Gastrocnemius medialis (tissue), 4 donors: Measurements from ENCODE around the gene ZMPSTE24. TPM values are rescaled to one million over a fixed set of nuclear protein-coding genes. Genes with fewer than 3 reads are reported as not detected.

Experiments
- ATAC-seq, 2 donors: fragments of 150-250 bp; one replicate each; pipeline ENCODE4 v1.9.1; 2016
- DNase-seq, 2 donors: peaks; one replicate each; pipeline ENCODE4 v3.0.0-alpha.2; 2019
- H3K27ac ChIP-seq, 4 donors: fragments of 200-600 bp; sonication (generic); 1 replicate in 1 of 4; 2 replicates in 3 of 4; pipeline ENCODE4 v1.5.1; 2016 to 2018; ENCODE audit warnings: mild to moderate bottlenecking in 2 of 4, moderate library complexity in 1 of 4
- H3K27me3 ChIP-seq, 3 donors: fragments of 200-600 bp; sonication (generic) in 2 of 3; 1 replicate in 1 of 3; 2 replicates in 2 of 3; pipeline versions ENCODE4 v1.5.1 to v1.6.0; 2016 to 2019; ENCODE audit warnings: mild to moderate bottlenecking in 1 of 3, moderate library complexity in 1 of 3
- H3K36me3 ChIP-seq, 2 donors: fragments of 200-600 bp; sonication (generic) in 1 of 2; one replicate each; pipeline ENCODE4 v1.5.1; 2017 to 2018
- H3K4me1 ChIP-seq, 2 donors: fragments of 200-600 bp; sonication (generic) in 1 of 2; one replicate each; pipeline ENCODE4 v1.5.1; 2016 to 2017; ENCODE audit warnings: mild to moderate bottlenecking in 2 of 2
- H3K4me3 ChIP-seq, 4 donors: fragments of 200-600 bp; sonication (generic) in 3 of 4; 1 replicate in 1 of 4; 2 replicates in 3 of 4; pipeline ENCODE4 v1.5.1; 2016 to 2019; ENCODE audit warnings: mild to moderate bottlenecking in 2 of 4
- H3K9me3 ChIP-seq, 3 donors: fragments of 200-600 bp; sonication (generic) in 2 of 3; 1 replicate in 1 of 3; 2 replicates in 2 of 3; pipeline ENCODE4 v1.5.1; 2016 to 2019
- POLR2A ChIP-seq, 2 donors: fragments of 450-650 bp; IDR thresholded peaks; one replicate each; pipeline ENCODE4 v1.6.1; 2017; ENCODE audit warnings: antibody characterized with exemption in 2 of 2, mild to moderate bottlenecking in 2 of 2, moderate library complexity in 2 of 2
- in situ Hi-C, 4 donors: fragments of 200-750 bp; cut with MboI; loops; one replicate each; pipeline versions ENCODE4 v1.15.0 to v1.8.0; 2017; ENCODE audit warnings: low sequenced_read_pairs in 4 of 4
- intact Hi-C: fragments of 100-400 bp; cut with DNase I; formaldehyde crosslinking; loops from one replicate; pipeline ENCODE4 v1.15.1; 2023; ENCODE audit warnings: low total_unique reads
- total RNA-seq, 4 donors: library from RNA; depleted of rRNA; stranded (reverse); fragments of >200 nt; gene quantifications; one replicate each; pipeline versions ENCODE4 v1.1.0 to v1.2.3, GENCODE V29; 2016
- TF ChIP-seq, protein P1 (sequence below), 5 experiments: fragments of 450-650 bp in 3 of 5; fragments of 200-600 bp in 2 of 5; sonication (generic) in 2 of 5; IDR thresholded peaks in 4 of 5; conservative IDR thresholded peaks in 1 of 5; 1 replicate in 4 of 5; 2 replicates in 1 of 5; pipeline ENCODE4 v1.5.1; 2016 to 2019; ENCODE audit warnings: antibody characterized with exemption in 5 of 5, mild to moderate bottlenecking in 3 of 5, moderate library complexity in 3 of 5

Gene ZMPSTE24
- total RNA-seq, 4 donors from 2014 or later, result 19.9 to 31.9 (median 24.0) TPM

DNA sequence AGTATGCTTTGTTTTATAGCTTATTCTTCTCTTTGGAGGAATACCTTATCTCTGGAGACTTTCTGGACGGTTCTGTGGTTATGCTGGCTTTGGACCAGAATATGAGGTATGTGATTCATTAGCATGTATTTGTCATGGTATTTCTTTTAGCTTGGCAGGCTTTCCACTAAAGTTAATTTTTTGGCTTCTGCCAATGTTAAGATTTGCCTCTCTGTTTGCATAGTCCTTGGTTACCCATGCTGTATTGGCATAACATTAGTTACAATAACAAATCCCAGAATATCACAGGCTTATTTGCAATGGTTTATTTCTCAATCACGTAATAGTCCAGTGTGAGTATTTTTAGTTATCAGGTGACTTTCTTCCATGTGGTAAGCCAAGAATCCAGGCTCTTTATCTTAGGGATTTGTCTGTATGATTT, 9.7 kb downstream of the ZMPSTE24 start:
- H3K27ac ChIP-seq, result peak overlapping the region; percentile 70 to 85 (median 76)
- ATAC-seq (peak; percentile 88 to 93), DNase-seq (no peak)
- peaks cover 0 to 52% of the 10 kb centered on the region in 2 donors for H3K36me3 ChIP-seq
- TF ChIP-seq POLR2A (IDR thresholded peaks at IDR 0.05), result no peak
- no peak overlapping the region for H3K4me3 ChIP-seq
- in situ Hi-C loops (no loop called here), intact Hi-C loops (no loop called here)
- no peaks in the 10 kb centered on the region for H3K27me3 ChIP-seq
- H3K4me1 ChIP-seq, result peaks cover 11 to 34% of the 10 kb centered on the region in 2 donors
- H3K9me3 ChIP-seq, result no peaks in the 10 kb centered on the region

DNA sequence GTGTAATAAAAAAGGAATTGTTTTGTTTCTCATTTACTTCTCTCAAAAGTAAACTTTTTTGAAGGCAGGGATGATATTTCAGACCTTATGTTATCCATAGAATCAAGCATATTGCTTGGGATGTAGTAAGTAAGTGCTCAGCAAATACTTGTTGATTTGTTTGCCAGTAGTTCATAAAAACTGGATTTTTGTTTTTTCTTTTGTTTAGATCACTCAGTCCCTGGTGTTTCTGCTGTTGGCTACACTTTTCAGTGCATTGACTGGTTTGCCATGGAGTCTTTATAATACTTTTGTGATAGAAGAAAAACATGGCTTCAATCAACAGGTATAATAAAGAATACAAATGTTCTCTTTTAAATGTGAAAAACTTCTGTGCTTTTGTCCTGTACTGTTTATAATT, 10.2 kb downstream of the ZMPSTE24 start:
- intact Hi-C loops (no loop called here), in situ Hi-C loops (no loop called here)
- Histone ChIP-seq H3K27me3 (no peaks in the 10 kb centered on the region), H3K9me3 (no peaks in the 10 kb centered on the region), H3K27ac (peak overlapping the region; percentile 70 to 85 (median 76)), H3K36me3 (peaks cover 0 to 52% of the 10 kb centered on the region in 2 donors), H3K4me3 (no peak overlapping the region), H3K4me1 (peaks cover 11 to 30% of the 10 kb centered on the region in 2 donors)
- no peak for ATAC-seq
- no peak for TF ChIP-seq POLR2A (IDR thresholded peaks at IDR 0.05)
- TF ChIP-seq, protein P1, sequence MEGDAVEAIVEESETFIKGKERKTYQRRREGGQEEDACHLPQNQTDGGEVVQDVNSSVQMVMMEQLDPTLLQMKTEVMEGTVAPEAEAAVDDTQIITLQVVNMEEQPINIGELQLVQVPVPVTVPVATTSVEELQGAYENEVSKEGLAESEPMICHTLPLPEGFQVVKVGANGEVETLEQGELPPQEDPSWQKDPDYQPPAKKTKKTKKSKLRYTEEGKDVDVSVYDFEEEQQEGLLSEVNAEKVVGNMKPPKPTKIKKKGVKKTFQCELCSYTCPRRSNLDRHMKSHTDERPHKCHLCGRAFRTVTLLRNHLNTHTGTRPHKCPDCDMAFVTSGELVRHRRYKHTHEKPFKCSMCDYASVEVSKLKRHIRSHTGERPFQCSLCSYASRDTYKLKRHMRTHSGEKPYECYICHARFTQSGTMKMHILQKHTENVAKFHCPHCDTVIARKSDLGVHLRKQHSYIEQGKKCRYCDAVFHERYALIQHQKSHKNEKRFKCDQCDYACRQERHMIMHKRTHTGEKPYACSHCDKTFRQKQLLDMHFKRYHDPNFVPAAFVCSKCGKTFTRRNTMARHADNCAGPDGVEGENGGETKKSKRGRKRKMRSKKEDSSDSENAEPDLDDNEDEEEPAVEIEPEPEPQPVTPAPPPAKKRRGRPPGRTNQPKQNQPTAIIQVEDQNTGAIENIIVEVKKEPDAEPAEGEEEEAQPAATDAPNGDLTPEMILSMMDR (IDR thresholded peaks at IDR 0.05 in 4 of 5, conservative IDR thresholded peaks at IDR 0.05 in 1 of 5), result no peak
- no peak for DNase-seq

- in situ Hi-C loops (no loop called here), intact Hi-C loops (no loop called here)
- Histone ChIP-seq H3K4me1 (peaks cover 0 to 28% of the 10 kb centered on the region in 2 donors), H3K27me3 (no peaks in the 10 kb centered on the region), H3K36me3 (peaks cover 0 to 53% of the 10 kb centered on the region in 2 donors), H3K9me3 (no peaks in the 10 kb centered on the region), H3K27ac (peak overlapping the region in 1 of 4 donors; percentile 5), H3K4me3 (no peak overlapping the region)
- no peak for ATAC-seq
- TF ChIP-seq, protein P1 (IDR thresholded peaks at IDR 0.05 in 4 of 5, conservative IDR thresholded peaks at IDR 0.05 in 1 of 5), result no peak
- TF ChIP-seq POLR2A (IDR thresholded peaks at IDR 0.05), result no peak
- no peak for DNase-seq
Measured at GRCh38 chr1:40270152-40270834, 12.3 kb downstream of the ZMPSTE24 start.

GRCh38 chr1:40272653-40273213, 14.7 kb downstream of the ZMPSTE24 start:
- Histone ChIP-seq H3K27ac (no peak overlapping the region), H3K27me3 (no peaks in the 10 kb centered on the region), H3K9me3 (no peaks in the 10 kb centered on the region), H3K36me3 (peaks cover 0 to 58% of the 10 kb centered on the region in 2 donors), H3K4me1 (peaks cover 0 to 19% of the 10 kb centered on the region in 2 donors), H3K4me3 (no peak overlapping the region)
- DNase-seq (no peak), ATAC-seq (no peak)
- intact Hi-C loops, result no loop called here
- TF ChIP-seq, protein P1 (IDR thresholded peaks at IDR 0.05 in 4 of 5, conservative IDR thresholded peaks at IDR 0.05 in 1 of 5), result no peak
- no peak for TF ChIP-seq POLR2A (IDR thresholded peaks at IDR 0.05)
- in situ Hi-C loops, result no loop called here

GRCh38 chr1:40273547-40274166, 15.6 kb downstream of the ZMPSTE24 start:
- ATAC-seq (no peak), DNase-seq (no peak)
- intact Hi-C loops (no loop called here), in situ Hi-C loops (no loop called here)
- Histone ChIP-seq H3K27me3 (no peaks in the 10 kb centered on the region), H3K9me3 (no peaks in the 10 kb centered on the region), H3K4me1 (peaks cover 0 to 11% of the 10 kb centered on the region in 2 donors), H3K4me3 (no peak overlapping the region), H3K36me3 (peaks cover 0 to 58% of the 10 kb centered on the region in 2 donors), H3K27ac (peak overlapping the region in 2 of 4 donors; percentile 15 to 29)
- TF ChIP-seq POLR2A (IDR thresholded peaks at IDR 0.05), result no peak
- TF ChIP-seq, protein P1 (IDR thresholded peaks at IDR 0.05 in 4 of 5, conservative IDR thresholded peaks at IDR 0.05 in 1 of 5), result no peak
